GM12801 (cell line): ENCODE data around the gene NCKAP1.

ENCODE experiments used
- CTCF ChIP-seq: IDR thresholded peaks from one replicate; pipeline ENCODE4 v1.5.1; 2011; ENCODE audit warnings: control low read depth; ENCODE audit not compliant: insufficient read length; ENCODE audit errors: extremely low read depth

Gene NCKAP1

GRCh38 chr2:183009249-183009899, 28.9 kb downstream of the NCKAP1 start:
- no peak for TF ChIP-seq CTCF

- TF ChIP-seq CTCF: no peak
Measured at GRCh38 chr2:183001948-183002347, 36.3 kb downstream of the NCKAP1 start.

GRCh38 chr2:183000846-183001245, 37.4 kb downstream of the NCKAP1 start:
- TF ChIP-seq CTCF: no peak

GRCh38 chr2:182999348-183000028, 38.8 kb downstream of the NCKAP1 start:
- TF ChIP-seq CTCF: no peak

GRCh38 chr2:182994228-182994912, 43.9 kb downstream of the NCKAP1 start:
- no peak for TF ChIP-seq CTCF

GRCh38 chr2:182982941-182983340, 55.3 kb downstream of the NCKAP1 start:
- TF ChIP-seq CTCF: no peak

GRCh38 chr2:182980652-182981051, 57.6 kb downstream of the NCKAP1 start:
- TF ChIP-seq CTCF: no peak
